Stimulated activated CD8-positive, alpha-beta memory T cell treated with anti-CD3 and anti-CD28 coated beads, Interleukin-4, amount 100 ng/mL, for 1 hour (primary cell): ENCODE results near the gene AREL1.

Experiments
- DNase-seq, 2 donors: peaks; one replicate each; pipeline ENCODE4 v3.0.0-alpha.2; 2020; ENCODE audit warnings: low read depth in 2 of 2, low spot score in 1 of 2

The AREL1 gene

DNA sequence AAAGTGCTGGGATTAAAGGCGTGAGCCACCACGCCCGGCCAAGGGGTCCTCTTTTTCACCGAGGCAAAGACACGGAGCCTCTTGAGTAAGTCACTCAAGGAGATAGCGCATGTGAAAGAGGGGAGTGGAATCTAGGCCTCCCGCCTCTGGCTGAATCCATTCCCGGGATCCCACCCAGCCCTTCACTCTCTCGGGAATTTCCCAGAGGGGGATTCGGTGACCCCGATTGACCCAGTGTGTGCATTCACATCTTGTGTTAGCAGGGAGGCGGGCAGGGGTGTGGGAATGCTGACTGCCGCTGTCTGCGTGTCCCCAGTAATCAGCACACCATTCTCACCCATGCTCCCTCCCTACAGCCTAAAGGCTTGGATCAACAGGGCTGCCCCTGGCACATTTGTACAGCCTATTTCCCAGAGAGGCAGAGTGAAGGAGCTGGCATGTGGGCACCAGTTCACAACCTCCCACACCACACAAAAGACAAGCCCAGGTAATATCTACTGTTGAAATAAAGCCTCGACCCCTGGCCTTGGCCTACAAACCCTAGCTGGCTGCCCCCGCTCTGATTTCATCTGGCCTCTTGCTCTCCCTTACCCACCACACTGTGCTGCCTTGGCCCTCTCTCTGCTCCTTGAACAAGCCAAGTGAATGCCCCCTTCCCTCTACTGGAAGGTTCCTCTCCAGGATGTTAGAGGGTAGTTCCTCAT is 99.5 kb downstream of the AREL1 start:
- no peak for DNase-seq

DNA sequence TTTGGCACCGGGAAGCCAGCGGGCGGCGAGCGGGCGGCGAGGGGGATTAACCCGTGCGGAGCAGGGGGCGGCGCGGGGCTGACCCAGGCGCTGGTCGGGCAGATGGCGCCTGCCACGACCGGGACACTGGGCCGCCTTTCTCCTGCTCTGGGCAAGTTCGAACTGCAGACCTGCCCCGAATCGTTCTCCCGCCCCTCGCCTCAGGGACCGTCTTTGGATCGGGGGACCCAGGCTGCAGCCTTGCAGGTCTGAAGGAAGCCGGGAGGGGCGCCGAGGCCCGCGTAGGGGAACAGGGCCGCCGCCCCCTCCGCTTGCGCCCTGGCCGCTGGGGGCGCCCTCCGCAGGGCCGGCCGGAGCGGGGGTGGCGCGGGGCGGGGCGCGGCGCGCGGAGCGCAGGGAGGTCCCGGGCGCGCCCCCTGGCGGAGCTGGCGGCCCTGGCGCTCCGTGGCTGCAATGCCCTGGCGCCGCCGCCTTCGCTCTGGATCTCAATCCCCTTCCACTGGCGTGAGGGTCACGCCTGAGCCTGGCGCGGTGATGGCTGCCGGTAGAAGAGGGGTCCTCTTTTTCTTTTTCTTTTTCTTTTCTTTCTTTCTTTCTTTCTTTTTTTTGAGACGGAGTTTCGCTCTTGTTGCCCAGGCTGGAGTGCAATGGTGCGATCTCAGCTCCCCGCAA is 100.4 kb downstream of the AREL1 start:
- DNase-seq = peak; percentile 43 to 66

DNA sequence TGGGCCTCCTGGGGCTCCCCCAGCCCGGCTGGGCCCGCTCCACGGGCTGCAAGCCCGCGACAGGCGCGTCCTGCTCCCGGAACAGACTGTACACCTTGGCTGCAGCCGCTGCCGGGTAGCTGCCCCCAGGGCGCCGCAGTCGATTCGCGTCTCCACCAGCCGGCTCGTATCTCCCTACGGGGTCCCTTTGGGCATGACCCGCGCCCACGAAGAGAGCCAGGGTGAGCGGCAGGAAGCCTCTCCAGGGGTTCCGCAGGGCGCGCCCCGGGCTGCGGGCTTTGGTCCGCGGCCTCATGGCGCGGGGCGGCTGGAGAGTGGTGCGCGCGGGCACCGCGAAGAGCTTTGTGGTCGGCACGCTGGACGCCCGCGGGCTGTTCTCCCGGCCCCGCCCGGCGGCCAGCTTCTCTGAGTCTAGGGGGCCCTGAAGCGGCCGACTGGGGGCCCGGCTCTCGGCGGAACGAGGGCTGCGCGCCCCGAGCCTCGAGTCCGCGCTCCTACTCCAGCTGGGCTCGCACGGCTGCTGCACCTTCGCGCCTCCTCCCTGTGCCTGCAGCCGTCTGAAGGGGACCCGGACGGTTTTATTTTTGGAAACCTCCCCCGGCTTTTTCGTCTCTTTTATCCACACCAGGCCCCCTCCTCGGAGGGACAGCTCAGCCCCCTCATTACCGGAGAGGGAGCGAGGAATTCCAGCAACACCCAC is 101.1 kb downstream of the AREL1 start, which contains the start of gene LTBP2:
LTBP2 (minus strand) TSS at position 588 of the 700 bp plus-strand sequence; CDS start at position 295, 293 bp downstream.
- no peak for DNase-seq
